Measurements from ENCODE around the gene PTCH1. TPM values are rescaled to one million over a fixed set of nuclear protein-coding genes. Genes with fewer than 3 reads are reported as not detected.

The PTCH1 gene
- 1 to 10 TPM; 5.4 to 7.3 TPM for total RNA-seq

GRCh38 chr9:95516734-95517558 is at the start of gene PTCH1:
PTCH1 (minus strand) TSS chr9:95516971.
- H3K27me3 Mint-ChIP-seq: peaks cover 32% of the 10 kb centered on the region
- ChIA-PET CTCF (no interaction called here), POLR2A (interaction anchor here (1.0 to 1.5 kb wide), 2 partner anchors 22 to 61 kb away, joined by 3 read pairs; no protein-coding TSS in a partner anchor)
- ATAC-seq: peak; percentile 55
- peak within 1 kb of the TSS; percentile 95 for H3K4me3 Mint-ChIP-seq
- no peak for TF ChIP-seq CTCF (IDR thresholded peaks at IDR 0.05)
- H3K36me3 Mint-ChIP-seq (ENCODE audit: low read depth): peaks cover 20% of the 10 kb centered on the region
- H3K27ac Mint-ChIP-seq: peak within 1 kb of the TSS; percentile 88
- DNase-seq: peak; percentile 78
- H3K9me3 Mint-ChIP-seq: peaks cover 6% of the 10 kb centered on the region
- intact Hi-C loops (cut with micrococcal nuclease): no loop called here
- peaks cover 25% of the 10 kb centered on the region for H3K4me1 Mint-ChIP-seq (ENCODE audit: low read depth)

GRCh38 chr9:95565982-95566381 is 49.2 kb upstream of the PTCH1 start:
- TF ChIP-seq CTCF (IDR thresholded peaks at IDR 0.05): no peak
- H3K27me3 Mint-ChIP-seq: peaks cover 25% of the 10 kb centered on the region
- H3K27ac Mint-ChIP-seq: no peak overlapping the region
- ChIA-PET POLR2A (no interaction called here), CTCF (no interaction called here)
- intact Hi-C loops (cut with micrococcal nuclease): no loop called here
- H3K4me1 Mint-ChIP-seq (ENCODE audit: low read depth): peaks cover 13% of the 10 kb centered on the region
- no peak overlapping the region for H3K4me3 Mint-ChIP-seq
- H3K36me3 Mint-ChIP-seq (ENCODE audit: low read depth): no peaks in the 10 kb centered on the region
- H3K9me3 Mint-ChIP-seq: no peaks in the 10 kb centered on the region
- ATAC-seq (no peak), DNase-seq (no peak)

GRCh38 chr9:95561913-95562312 is 45.1 kb upstream of the PTCH1 start:
- no peaks in the 10 kb centered on the region for H3K4me1 Mint-ChIP-seq (ENCODE audit: low read depth)
- no peaks in the 10 kb centered on the region for H3K9me3 Mint-ChIP-seq
- ATAC-seq (no peak), DNase-seq (no peak)
- H3K27me3 Mint-ChIP-seq: peaks cover 9% of the 10 kb centered on the region
- no peak for TF ChIP-seq CTCF (IDR thresholded peaks at IDR 0.05)
- ChIA-PET POLR2A (interaction anchor here (1.5 kb wide), 1 partner anchor 51 kb away, joined by 3 read pairs; no protein-coding TSS in a partner anchor), CTCF (no interaction called here)
- no peak overlapping the region for H3K4me3 Mint-ChIP-seq
- no peak overlapping the region for H3K27ac Mint-ChIP-seq
- H3K36me3 Mint-ChIP-seq (ENCODE audit: low read depth): no peaks in the 10 kb centered on the region
- intact Hi-C loops (cut with micrococcal nuclease): no loop called here

- DNase-seq (no peak), ATAC-seq (no peak)
- Mint-ChIP-seq H3K4me3 (no peak overlapping the region), H3K27me3 (peaks cover 29% of the 10 kb centered on the region), H3K27ac (no peak overlapping the region), H3K36me3 (ENCODE audit: low read depth) (no peaks in the 10 kb centered on the region), H3K9me3 (no peaks in the 10 kb centered on the region), H3K4me1 (ENCODE audit: low read depth) (peaks cover 5% of the 10 kb centered on the region)
- CTCF ChIA-PET: no interaction called here
- no peak for TF ChIP-seq CTCF (IDR thresholded peaks at IDR 0.05)
- POLR2A ChIA-PET: no interaction called here
- intact Hi-C loops (cut with micrococcal nuclease): no loop called here
These were observed 40.4 kb upstream of the PTCH1 start for GRCh38 chr9:95557142-95557541.

- POLR2A ChIA-PET: no interaction called here
- TF ChIP-seq CTCF (IDR thresholded peaks at IDR 0.05): no peak
- Mint-ChIP-seq H3K27me3 (peaks cover 29% of the 10 kb centered on the region), H3K4me1 (ENCODE audit: low read depth) (peaks cover 6% of the 10 kb centered on the region), H3K4me3 (no peak overlapping the region), H3K9me3 (no peaks in the 10 kb centered on the region), H3K27ac (no peak overlapping the region), H3K36me3 (ENCODE audit: low read depth) (no peaks in the 10 kb centered on the region)
- DNase-seq (no peak), ATAC-seq (no peak)
- CTCF ChIA-PET: no interaction called here
- intact Hi-C loops (cut with micrococcal nuclease): no loop called here
These were observed 39.8 kb upstream of the PTCH1 start for GRCh38 chr9:95556521-95556920.

Measured in activated CD8-positive, alpha-beta T cell treated with anti-CD3 and anti-CD28 coated beads for 36 hours (primary cell).